ENCODE data around the gene SPATA16. TPM values are rescaled to one million over a fixed set of nuclear protein-coding genes. Genes with fewer than 3 reads are reported as not detected.

SPATA16 gene
- total RNA-seq, 1 donor from 2014 or later: not detected

- intact Hi-C loops (cut with DNase I): no loop called here
- DNase-seq (ENCODE audit: low spot score): no peak
Measured at GRCh38 chr3:173013219-173013832, 127.7 kb downstream of the SPATA16 start.

GRCh38 chr3:173009410-173009809, 131.6 kb downstream of the SPATA16 start:
- no peak for DNase-seq (ENCODE audit: low spot score)
- intact Hi-C loops (cut with DNase I): no loop called here

- DNase-seq (ENCODE audit: low spot score): no peak
- intact Hi-C loops (cut with DNase I): no loop called here
Measured at GRCh38 chr3:173008978-173009377, 132.1 kb downstream of the SPATA16 start.

GRCh38 chr3:173007079-173007723, 133.8 kb downstream of the SPATA16 start:
- DNase-seq (ENCODE audit: low spot score): no peak
- intact Hi-C loops (cut with DNase I): no loop called here

GRCh38 chr3:173006006-173006405, 135.0 kb downstream of the SPATA16 start:
- intact Hi-C loops (cut with DNase I): no loop called here
- no peak for DNase-seq (ENCODE audit: low spot score)

GRCh38 chr3:173004681-173005080, 136.4 kb downstream of the SPATA16 start:
- no peak for DNase-seq (ENCODE audit: low spot score)
- intact Hi-C loops (cut with DNase I): no loop called here

GRCh38 chr3:173003956-173004355, 137.1 kb downstream of the SPATA16 start:
- DNase-seq (ENCODE audit: low spot score): no peak
- intact Hi-C loops (cut with DNase I): no loop called here

GRCh38 chr3:173003471-173003870, 137.6 kb downstream of the SPATA16 start:
- intact Hi-C loops (cut with DNase I): no loop called here
- no peak for DNase-seq (ENCODE audit: low spot score)

- no peak for DNase-seq (ENCODE audit: low spot score)
- intact Hi-C loops (cut with DNase I): no loop called here
Measured at GRCh38 chr3:173001622-173002021, 139.4 kb downstream of the SPATA16 start.

- DNase-seq (ENCODE audit: low spot score): no peak
- intact Hi-C loops (cut with DNase I): no loop called here
Measured at GRCh38 chr3:173000553-173000952, 140.5 kb downstream of the SPATA16 start.

GRCh38 chr3:172993412-172993811, 147.6 kb downstream of the SPATA16 start:
- no peak for DNase-seq (ENCODE audit: low spot score)
- intact Hi-C loops (cut with DNase I): no loop called here

- intact Hi-C loops (cut with DNase I): no loop called here
- DNase-seq (ENCODE audit: low spot score): no peak
Measured at GRCh38 chr3:172991424-172991996, 149.5 kb downstream of the SPATA16 start.

GRCh38 chr3:172989373-172989772, 151.7 kb downstream of the SPATA16 start:
- DNase-seq (ENCODE audit: low spot score): no peak
- intact Hi-C loops (cut with DNase I): loop anchor here (5.0 to 10.0 kb wide), 3 partner anchors 48 to 405 kb away; partner anchors contain the start of gene NLGN1

- DNase-seq (ENCODE audit: low spot score): no peak
- intact Hi-C loops (cut with DNase I): loop anchor here (5.0 to 10.0 kb wide), 3 partner anchors 50 to 408 kb away; partner anchors contain the start of gene NLGN1
Measured at GRCh38 chr3:172987273-172987672, 153.8 kb downstream of the SPATA16 start.

- intact Hi-C loops (cut with DNase I): loop anchor here (5.0 to 10.0 kb wide), 5 partner anchors 52 to 582 kb away; partner anchors contain the start of gene NLGN1
- DNase-seq (ENCODE audit: low spot score): no peak
Measured at GRCh38 chr3:172984914-172985313, 156.1 kb downstream of the SPATA16 start.

- no peak for DNase-seq (ENCODE audit: low spot score)
- intact Hi-C loops (cut with DNase I): loop anchor here (5.0 to 10.0 kb wide), 4 partner anchors 148 to 584 kb away; partner anchors contain the start of gene NLGN1
Measured at GRCh38 chr3:172982736-172983364, 158.2 kb downstream of the SPATA16 start.

GRCh38 chr3:172981407-172981983, 159.5 kb downstream of the SPATA16 start:
- intact Hi-C loops (cut with DNase I): loop anchor here (5.0 to 10.0 kb wide), 4 partner anchors 147 to 586 kb away; partner anchors contain the start of gene NLGN1
- no peak for DNase-seq (ENCODE audit: low spot score)

GRCh38 chr3:172980849-172981248, 160.2 kb downstream of the SPATA16 start:
- intact Hi-C loops (cut with DNase I): loop anchor here (5.0 to 10.0 kb wide), 4 partner anchors 146 to 586 kb away; partner anchors contain the start of gene NLGN1
- DNase-seq (ENCODE audit: low spot score): no peak

GRCh38 chr3:172977696-172978095, 163.3 kb downstream of the SPATA16 start:
- intact Hi-C loops (cut with DNase I): no loop called here
- DNase-seq (ENCODE audit: low spot score): no peak

- intact Hi-C loops (cut with DNase I): no loop called here
- DNase-seq (ENCODE audit: low spot score): no peak
Measured at GRCh38 chr3:172974969-172975368, 166.1 kb downstream of the SPATA16 start.
